ENCODE data around the gene ALOX15B. TPM values are rescaled to one million over a fixed set of nuclear protein-coding genes. Genes with fewer than 3 reads are reported as not detected.

Gene ALOX15B
- polyA plus RNA-seq, 1 of the 3 experiments (the other 2 are of a cell fraction): not detected

GRCh38 chr17:8032442-8032841 is 6.4 kb upstream of the ALOX15B start:
- no peaks in the 10 kb centered on the region for H3K4me1 ChIP-seq (ENCODE audit: control insufficient read depth in 1 of 2, insufficient read depth in 2 of 2, low read depth in 1 of 2, low read length in 1 of 2)
- H3K27me3 ChIP-seq (ENCODE audit: insufficient read depth): peaks cover 20% of the 10 kb centered on the region
- no peaks in the 10 kb centered on the region for H4K20me1 ChIP-seq (ENCODE audit: insufficient read depth)
- no peak overlapping the region for H2AFZ ChIP-seq (ENCODE audit: low read depth)
- no peak for DNase-seq
- no peak overlapping the region for H3K4me3 ChIP-seq (ENCODE audit: low read depth in 2 of 2, low read length in 1 of 2)
- no peaks in the 10 kb centered on the region for H3K9me2 ChIP-seq
- H3F3A ChIP-seq (replicated peaks; ENCODE audit: insufficient read depth): no peaks in the 10 kb centered on the region
- CTCF ChIA-PET: interaction anchor here (0.8 to 8.8 kb wide), 7 partner anchors 9 to 120 kb away, joined by 3 to 53 read pairs (median 17); no protein-coding TSS in a partner anchor
- H3K4me2 ChIP-seq: no peak overlapping the region
- H3K27ac ChIP-seq (ENCODE audit: low read depth in 2 of 2, low read length in 1 of 2): no peak overlapping the region
- H3K79me2 ChIP-seq (ENCODE audit: insufficient read depth): no peaks in the 10 kb centered on the region
- H3K9me3 ChIP-seq: no peaks in the 10 kb centered on the region
- TF ChIP-seq RCOR1 (IDR thresholded peaks at IDR 0.05; ENCODE audit: low read length) (no peak), MXI1 (IDR thresholded peaks at IDR 0.05; ENCODE audit: low read depth, low read length) (no peak), SIN3A (IDR thresholded peaks at IDR 0.05; ENCODE audit: borderline replicate concordance, low read depth, low read length) (no peak), FOSL2 (IDR thresholded peaks at IDR 0.05; ENCODE audit: borderline replicate concordance, low read depth) (no peak), CHD2 (IDR thresholded peaks at IDR 0.05; ENCODE audit: low read length, partially characterized antibody) (no peak)
- no peaks in the 10 kb centered on the region for H3K36me3 ChIP-seq (replicated peaks in 1 of 2; ENCODE audit: control insufficient read depth in 1 of 2, insufficient read depth in 2 of 2, low read length in 1 of 2)
- H3K9ac ChIP-seq: no peak overlapping the region
- WGBS (ENCODE audit: low lambda C conversion rate): 39% methylated on average over 2 of the region's 2 CpGs
- POLR2A ChIA-PET: interaction anchor here (0.7 kb wide), 1 partner anchor 9 kb away, joined by 3 read pairs; no protein-coding TSS in a partner anchor

- 72% methylated on average over 9 of the region's 11 CpGs for WGBS (ENCODE audit: low lambda C conversion rate)
- CTCF ChIA-PET: interaction anchor here (1.0 to 9.9 kb wide), 6 partner anchors 18 to 205 kb away, joined by 3 to 228 read pairs (median 56); partner anchors contain the start of gene RNF227
These were observed 831 bp downstream of the ALOX15B start for GRCh38 chr17:8039611-8040168.

More at GRCh38 chr17:8039611-8040168, 831 bp downstream of the ALOX15B start:
- Histone ChIP-seq H3K36me3 (replicated peaks in 1 of 2; ENCODE audit: control insufficient read depth in 1 of 2, insufficient read depth in 2 of 2, low read length in 1 of 2) (no peaks in the 10 kb centered on the region), H4K20me1 (ENCODE audit: insufficient read depth) (no peaks in the 10 kb centered on the region), H3K79me2 (ENCODE audit: insufficient read depth) (no peaks in the 10 kb centered on the region), H3K4me1 (ENCODE audit: control insufficient read depth in 1 of 2, insufficient read depth in 2 of 2, low read depth in 1 of 2, low read length in 1 of 2) (peaks cover 5 to 8% of the 10 kb centered on the region in 2 experiments; a peak in 2 of 4 replicates), H3F3A (replicated peaks; ENCODE audit: insufficient read depth) (peaks cover 7% of the 10 kb centered on the region), H3K4me2 (no peak overlapping the region), H3K4me3 (ENCODE audit: low read depth in 2 of 2, low read length in 1 of 2) (no peak overlapping the region), H3K27me3 (ENCODE audit: insufficient read depth) (peaks cover 3% of the 10 kb centered on the region; the same call in 1 of the 2 replicates), H3K9me3 (no peaks in the 10 kb centered on the region), H3K9ac (no peak overlapping the region), H2AFZ (ENCODE audit: low read depth) (no peak overlapping the region), H3K9me2 (no peaks in the 10 kb centered on the region), H3K27ac (ENCODE audit: low read depth in 2 of 2, low read length in 1 of 2) (no peak overlapping the region)
- DNase-seq: no peak
- POLR2A ChIA-PET: no interaction called here
- no peak for TF ChIP-seq PBX3 (IDR thresholded peaks at IDR 0.05)
